Activated CD8-positive, alpha-beta T cell treated with anti-CD3 and anti-CD28 coated beads, Interleukin-2, amount 10 ng/mL, durations not matched to agents 7 days and 5 days (primary cell): ENCODE data around the gene ZIM2. TPM values are rescaled to one million over a fixed set of nuclear protein-coding genes. Genes with fewer than 3 reads are reported as not detected.
"Not testable (repeated sequence)": the region's sequence is repeated elsewhere in the genome, so short reads cannot be mapped to it uniquely, and the experiment has no call there.

Experiments
- ATAC-seq: fragments of 150-1000 bp; cut with Tn5 transposase; one replicate; pipeline ENCODE4 v1.10.0; 2021; ENCODE audit warnings: moderate library complexity
- CTCF ChIA-PET: fragments of 350-600 bp; sonication (Branson Sonifier 250); formaldehyde crosslinking; loops from one replicate; lab custom pipeline; 2021; ENCODE audit warnings: antibody characterized with exemption; lab: Charles Lee
- POLR2A ChIA-PET: fragments of 350-600 bp; sonication (Branson Sonifier 250); formaldehyde crosslinking; loops from one replicate; lab custom pipeline; 2021; ENCODE audit warnings: antibody characterized with exemption; lab: Charles Lee
- DNase-seq: peaks from one replicate; pipeline ENCODE4 v3.0.0-alpha.2; 2020
- H3K27ac Mint-ChIP-seq: one replicate; pipeline ENCODE4 v1.8.0; 2021; ENCODE audit warnings: mild to moderate bottlenecking, mixed read lengths
- H3K27me3 Mint-ChIP-seq: one replicate; pipeline ENCODE4 v1.8.0; 2021; ENCODE audit warnings: low read depth, mixed read lengths
- H3K36me3 Mint-ChIP-seq: one replicate; pipeline ENCODE4 v1.8.0; 2021; ENCODE audit warnings: low read depth, mixed read lengths
- H3K4me1 Mint-ChIP-seq: one replicate; pipeline ENCODE4 v1.8.0; 2021; ENCODE audit warnings: low read depth, mixed read lengths
- H3K4me3 Mint-ChIP-seq: one replicate; pipeline ENCODE4 v1.8.0; 2021; ENCODE audit warnings: mild to moderate bottlenecking, mixed read lengths
- H3K9me3 Mint-ChIP-seq: one replicate; pipeline ENCODE4 v1.8.0; 2022; ENCODE audit warnings: mixed read lengths; ENCODE audit not compliant: insufficient read depth
- total RNA-seq, 2 experiments: library from RNA; stranded (reverse); gene quantifications; one replicate each; pipeline ENCODE4 v1.2.3, GENCODE V29; 2021

The ZIM2 gene
- total RNA-seq, 2 experiments from 2014 or later: not detected

DNA sequence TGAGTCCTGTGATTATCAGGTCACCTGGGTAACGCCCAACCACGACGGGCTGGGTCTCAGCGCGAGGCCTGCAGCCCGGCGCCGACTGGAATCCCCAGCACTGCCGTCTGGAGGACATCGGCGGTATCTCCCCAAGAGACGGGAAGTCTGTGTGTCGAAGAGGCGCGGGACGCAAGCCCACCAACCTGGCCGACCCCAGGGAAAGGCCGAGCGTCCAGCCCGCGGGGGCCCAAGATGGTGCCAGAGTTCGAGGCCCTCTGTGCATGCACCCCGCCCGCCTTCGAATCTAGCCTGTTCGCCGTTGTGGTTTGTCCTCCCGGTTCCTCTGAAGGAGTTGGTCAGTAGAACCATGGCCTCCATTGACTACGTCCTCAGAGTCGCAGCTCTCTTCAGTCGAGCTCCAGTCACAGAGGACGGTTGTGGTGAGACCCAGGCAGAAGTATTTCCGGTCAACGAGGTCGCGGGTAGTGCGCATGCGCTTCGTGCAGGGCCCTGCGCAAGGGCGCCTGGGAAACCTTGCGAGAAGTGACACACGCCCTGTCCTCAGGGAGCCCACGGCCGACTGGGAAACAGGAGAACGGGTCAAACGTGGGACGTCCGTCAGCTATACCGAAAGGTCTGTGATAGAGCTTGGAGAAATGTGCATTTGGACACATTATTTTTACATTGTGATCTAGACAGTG lies 24.1 kb upstream of the ZIM2 start:
- CTCF ChIA-PET: no interaction called here
- H3K9me3 Mint-ChIP-seq: peaks cover 38% of the 10 kb centered on the region
- no peaks in the 10 kb centered on the region for H3K27me3 Mint-ChIP-seq
- H3K4me3 Mint-ChIP-seq: no peak overlapping the region
- POLR2A ChIA-PET: no interaction called here
- no peaks in the 10 kb centered on the region for H3K36me3 Mint-ChIP-seq
- H3K4me1 Mint-ChIP-seq: no peaks in the 10 kb centered on the region
- DNase-seq (no peak), ATAC-seq (no peak)
- H3K27ac Mint-ChIP-seq: no peak overlapping the region

DNA sequence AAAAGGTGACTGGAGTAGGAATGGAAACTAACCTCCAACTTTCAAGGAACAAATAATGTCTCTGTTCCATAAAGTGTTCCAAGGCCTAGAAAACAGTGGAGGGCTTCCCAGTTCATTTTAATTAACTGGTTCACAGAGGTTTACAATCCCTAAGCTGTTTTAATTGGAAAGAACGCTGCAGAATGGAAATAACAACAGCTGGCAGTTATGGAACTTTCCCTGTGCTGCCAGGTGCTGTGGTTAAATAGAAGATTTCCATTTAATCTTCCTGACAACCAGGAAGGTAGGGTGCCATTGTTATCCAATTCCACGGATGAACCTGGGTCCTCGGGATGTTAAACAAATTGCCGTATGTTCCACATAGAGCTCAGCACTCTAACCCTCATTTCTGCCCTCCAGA lies 22.2 kb upstream of the ZIM2 start:
- ATAC-seq (no peak), DNase-seq (no peak)
- H3K4me1 Mint-ChIP-seq: no peaks in the 10 kb centered on the region
- ChIA-PET POLR2A (no interaction called here), CTCF (no interaction called here)
- H3K27me3 Mint-ChIP-seq: no peaks in the 10 kb centered on the region
- no peaks in the 10 kb centered on the region for H3K36me3 Mint-ChIP-seq
- peaks cover 39% of the 10 kb centered on the region for H3K9me3 Mint-ChIP-seq
- H3K4me3 Mint-ChIP-seq: no peak overlapping the region
- H3K27ac Mint-ChIP-seq: no peak overlapping the region

GRCh38 chr19:56860409-56860808 lies 19.9 kb upstream of the ZIM2 start:
- H3K27ac Mint-ChIP-seq, ATAC-seq, H3K4me1 Mint-ChIP-seq, H3K36me3 Mint-ChIP-seq, H3K4me3 Mint-ChIP-seq, POLR2A ChIA-PET, CTCF ChIA-PET, DNase-seq, H3K27me3 Mint-ChIP-seq: not testable (repeated sequence)
- peaks cover 46% of the 10 kb centered on the region for H3K9me3 Mint-ChIP-seq

GRCh38 chr19:56858026-56858425 lies 17.5 kb upstream of the ZIM2 start:
- ChIA-PET CTCF (no interaction called here), POLR2A (no interaction called here)
- no peak for ATAC-seq
- Mint-ChIP-seq H3K4me3 (no peak overlapping the region), H3K27me3 (no peaks in the 10 kb centered on the region), H3K9me3 (peaks cover 27% of the 10 kb centered on the region), H3K27ac (no peak overlapping the region), H3K4me1 (no peaks in the 10 kb centered on the region), H3K36me3 (no peaks in the 10 kb centered on the region)
- no peak for DNase-seq

DNA sequence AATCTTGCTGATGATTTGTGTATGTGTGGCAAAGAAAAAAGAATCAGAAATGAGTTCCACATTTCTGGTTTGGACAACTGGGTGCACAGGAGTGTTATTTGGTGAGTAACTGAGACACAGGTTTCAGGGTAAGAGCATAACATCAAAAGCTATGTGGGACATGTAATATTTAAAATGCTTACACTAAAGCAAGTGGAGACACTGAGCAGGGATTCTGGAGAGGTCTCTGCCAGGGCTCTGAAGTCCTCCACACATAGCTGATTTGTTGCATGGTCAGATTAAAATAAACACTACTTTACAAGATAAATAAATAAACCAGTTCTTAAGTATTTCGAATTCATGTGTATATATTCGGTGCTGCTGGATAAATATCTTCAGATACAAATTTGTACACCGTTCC lies 16.3 kb upstream of the ZIM2 start:
- no peaks in the 10 kb centered on the region for H3K36me3 Mint-ChIP-seq
- H3K9me3 Mint-ChIP-seq: peaks cover 25% of the 10 kb centered on the region
- no peak for ATAC-seq
- DNase-seq: no peak
- no peaks in the 10 kb centered on the region for H3K4me1 Mint-ChIP-seq
- H3K27ac Mint-ChIP-seq: no peak overlapping the region
- ChIA-PET CTCF (no interaction called here), POLR2A (no interaction called here)
- no peak overlapping the region for H3K4me3 Mint-ChIP-seq
- H3K27me3 Mint-ChIP-seq: no peaks in the 10 kb centered on the region

- H3K4me1 Mint-ChIP-seq, H3K36me3 Mint-ChIP-seq, POLR2A ChIA-PET, DNase-seq, H3K4me3 Mint-ChIP-seq, CTCF ChIA-PET, ATAC-seq, H3K27me3 Mint-ChIP-seq, H3K27ac Mint-ChIP-seq: not testable (repeated sequence)
- H3K9me3 Mint-ChIP-seq: peaks cover 26% of the 10 kb centered on the region
These were observed 11.8 kb upstream of the ZIM2 start for GRCh38 chr19:56852361-56852760.

GRCh38 chr19:56848166-56848565 lies 7.6 kb upstream of the ZIM2 start:
- H3K27ac Mint-ChIP-seq: no peak overlapping the region
- ChIA-PET POLR2A (no interaction called here), CTCF (no interaction called here)
- DNase-seq (no peak), ATAC-seq (no peak)
- no peaks in the 10 kb centered on the region for H3K36me3 Mint-ChIP-seq
- no peak overlapping the region for H3K4me3 Mint-ChIP-seq
- no peaks in the 10 kb centered on the region for H3K27me3 Mint-ChIP-seq
- H3K9me3 Mint-ChIP-seq: peaks cover 17% of the 10 kb centered on the region
- H3K4me1 Mint-ChIP-seq: no peaks in the 10 kb centered on the region

- H3K9me3 Mint-ChIP-seq: peaks cover 26% of the 10 kb centered on the region
- peaks cover 3% of the 10 kb centered on the region for H3K27me3 Mint-ChIP-seq
- ChIA-PET POLR2A (no interaction called here), CTCF (no interaction called here)
- no peak for ATAC-seq
- DNase-seq: no peak
- H3K36me3 Mint-ChIP-seq: peaks cover 12% of the 10 kb centered on the region
- H3K4me3 Mint-ChIP-seq: no peak overlapping the region
- H3K4me1 Mint-ChIP-seq: no peaks in the 10 kb centered on the region
- no peak overlapping the region for H3K27ac Mint-ChIP-seq
These were observed 1.9 kb upstream of the ZIM2 start for GRCh38 chr19:56842412-56842811.

- CTCF ChIA-PET: no interaction called here
- Mint-ChIP-seq H3K27me3 (peaks cover 3% of the 10 kb centered on the region), H3K36me3 (peaks cover 19% of the 10 kb centered on the region), H3K27ac (peak overlapping the region; percentile 73), H3K9me3 (peaks cover 24% of the 10 kb centered on the region), H3K4me3 (peak overlapping the region; percentile 16), H3K4me1 (no peaks in the 10 kb centered on the region)
- POLR2A ChIA-PET: no interaction called here
- DNase-seq: no peak
- no peak for ATAC-seq
These were observed 642 bp upstream of the ZIM2 start for GRCh38 chr19:56841193-56841543.

DNA sequence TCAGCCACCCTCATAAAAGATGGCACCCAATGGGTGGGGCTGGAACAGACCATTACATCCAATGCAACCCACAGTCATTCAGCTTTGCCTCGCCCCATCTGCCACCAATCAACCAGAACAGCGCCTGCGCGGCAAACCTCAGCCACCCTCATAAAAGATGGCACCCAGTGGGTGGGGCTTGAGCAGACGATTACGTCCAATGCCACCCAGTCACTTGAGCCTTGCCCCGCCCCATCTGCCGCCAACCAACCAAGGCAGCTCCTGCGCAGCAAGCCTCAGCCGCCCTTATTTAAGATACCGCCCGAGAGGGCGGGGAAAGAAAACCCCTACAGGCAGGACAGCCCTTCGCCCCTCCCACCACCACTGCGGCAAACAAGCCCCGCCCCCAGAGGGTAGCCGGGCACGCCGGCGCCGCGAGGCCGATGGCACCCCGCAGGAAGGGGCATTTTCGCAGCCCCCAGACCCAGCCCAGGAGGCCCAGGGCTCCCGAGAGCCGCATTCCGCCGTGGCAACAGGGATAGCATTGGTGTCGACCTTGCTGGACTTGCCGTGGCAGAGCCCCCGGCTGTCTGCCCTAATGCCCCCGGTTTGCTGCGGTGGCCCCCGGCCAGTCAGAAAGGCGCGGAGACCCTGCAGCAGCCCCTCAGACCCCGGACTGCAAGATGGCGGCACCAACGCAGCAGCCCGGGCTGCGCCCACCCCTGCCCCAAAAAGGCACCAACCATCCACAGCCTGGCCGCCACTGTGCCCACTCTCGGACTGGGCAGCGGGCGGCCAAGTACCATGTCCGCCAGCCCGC lies 675 bp downstream of the ZIM2 start:
- ChIA-PET CTCF (no interaction called here), POLR2A (no interaction called here)
- H3K9me3 Mint-ChIP-seq: peaks cover 34% of the 10 kb centered on the region
- H3K27me3 Mint-ChIP-seq: peaks cover 3% of the 10 kb centered on the region
- H3K4me1 Mint-ChIP-seq: no peaks in the 10 kb centered on the region
- ATAC-seq (peak; percentile 51), DNase-seq (no peak)
- peaks cover 19% of the 10 kb centered on the region for H3K36me3 Mint-ChIP-seq
- H3K4me3 Mint-ChIP-seq: no peak overlapping the region
- H3K27ac Mint-ChIP-seq: no peak overlapping the region

- POLR2A ChIA-PET: no interaction called here
- Mint-ChIP-seq H3K27me3 (peaks cover 3% of the 10 kb centered on the region), H3K4me1 (no peaks in the 10 kb centered on the region), H3K27ac (peak overlapping the region; percentile 58), H3K9me3 (peaks cover 34% of the 10 kb centered on the region), H3K4me3 (peak overlapping the region; percentile 23), H3K36me3 (peaks cover 19% of the 10 kb centered on the region)
- DNase-seq (peak; percentile 47), ATAC-seq (peak; percentile 54)
- CTCF ChIA-PET: no interaction called here
These were observed 1.4 kb downstream of the ZIM2 start for GRCh38 chr19:56838909-56839651.
